ENCODE measurements around the gene HSF5. TPM values are rescaled to one million over a fixed set of nuclear protein-coding genes. Genes with fewer than 3 reads are reported as not detected.

The HSF5 gene
- total and polyA plus RNA-seq, 2 donors (not counting 3 experiments of a cell fraction or from before 2014, with no cell fraction given): 0.03 TPM; not detected in 1

GRCh38 chr17:58452738-58453137, 35.5 kb downstream of the HSF5 start:
- Histone ChIP-seq H3K27ac (ENCODE audit: insufficient read depth, low read depth, low read length) (no peak overlapping the region), H2AFZ (ENCODE audit: low read depth, low read length) (no peak overlapping the region), H4K20me1 (replicated peaks; ENCODE audit: control insufficient read depth, extremely low read depth, insufficient read depth, low read length) (no peaks in the 10 kb centered on the region), H3K4me2 (ENCODE audit: insufficient read depth, low read length) (no peak overlapping the region), H3K36me3 (ENCODE audit: control insufficient read depth in 2 of 2, extremely low read depth in 1 of 2, insufficient read depth in 2 of 2, low read length in 2 of 2) (no peaks in the 10 kb centered on the region), H3K4me1 (ENCODE audit: control insufficient read depth, extremely low read depth, insufficient read depth, low read length) (no peaks in the 10 kb centered on the region), H3K27me3 (ENCODE audit: control insufficient read depth in 2 of 2, insufficient read depth in 2 of 2, low read length in 2 of 2) (no peaks in the 10 kb centered on the region), H3K79me2 (ENCODE audit: control insufficient read depth, insufficient read depth, low read length) (no peaks in the 10 kb centered on the region), H3K9ac (replicated peaks; ENCODE audit: extremely low read depth, insufficient read depth, low read length) (no peak overlapping the region), H3K9me1 (replicated peaks; ENCODE audit: control insufficient read depth, extremely low read depth, insufficient read depth, low read length) (no peaks in the 10 kb centered on the region), H3K9me3 (replicated peaks; ENCODE audit: control insufficient read depth, insufficient read depth, low read length) (no peaks in the 10 kb centered on the region), H3K4me3 (replicated peaks in 1 of 3; ENCODE audit: insufficient read depth in 1 of 3, low read depth in 1 of 3, low read length in 3 of 3) (no peak overlapping the region)
- FAIRE-seq (no peak), DNase-seq (ENCODE audit: low read depth, low spot score) (no peak)
- no peak for TF ChIP-seq JUN (IDR thresholded peaks at IDR 0.05; ENCODE audit: borderline replicate concordance, insufficient read depth, insufficient read length, low read depth)
- TF ChIP-seq CTCF (IDR thresholded peaks at IDR 0.05; ENCODE audit: extremely low read depth in 1 of 2, insufficient read depth in 1 of 2, low read depth in 1 of 2, low read length in 2 of 2): no peak
- TF ChIP-seq GATA2 (IDR thresholded peaks at IDR 0.05; ENCODE audit: insufficient read depth, insufficient read length, low read depth, low read length): no peak
- no peak for TF ChIP-seq EZH2 (IDR thresholded peaks at IDR 0.05; ENCODE audit: borderline replicate concordance, low read depth, low read length, severe bottlenecking)
- no peak for TF ChIP-seq POLR2AphosphoS5 (IDR thresholded peaks at IDR 0.05; ENCODE audit: insufficient read depth, low read depth, low read length)
- no peak for TF ChIP-seq FOS (IDR thresholded peaks at IDR 0.05; ENCODE audit: borderline replicate concordance, insufficient read depth, low read length)
- no peak for TF ChIP-seq MAX (IDR thresholded peaks at IDR 0.05; ENCODE audit: insufficient read depth, insufficient read length)
- TF ChIP-seq MYC (IDR thresholded peaks at IDR 0.05; ENCODE audit: low read depth, low read length): no peak
- no peak for TF ChIP-seq POLR2A (IDR thresholded peaks at IDR 0.05; ENCODE audit: low read depth, low read length)
- intact Hi-C loops (cut with micrococcal nuclease): no loop called here
- CTCF ChIA-PET: interaction anchor here (0.8 to 0.9 kb wide), 2 partner anchors 35 to 135 kb away, joined by 3 read pairs; no protein-coding TSS in a partner anchor
- dilution Hi-C loops (cut with MboI; ENCODE audit: extremely low pct_ligation_motif_present, low sequenced_read_pairs): no loop called here
- POLR2A ChIA-PET: no interaction called here
- BruUV-seq (replicated peaks): no TSS peak
